IMR-90 (cell line): ENCODE measurements around the gene CD2AP. TPM values are rescaled to one million over a fixed set of nuclear protein-coding genes. Genes with fewer than 3 reads are reported as not detected.

Source experiments
- ATAC-seq: fragments of 200-7000 bp; cut with Tn5 transposase; 2 replicates; pipeline ENCODE4 v1.9.1; 2020; ENCODE audit warnings: low read depth, mild to moderate bottlenecking, moderate library complexity
- BruUV-seq: library from RNA; stranded (reverse); fragments of 400-500 nt; replicated peaks from 2 replicates; lab custom pipeline; 2021; lab: Mats Ljungman, UMichigan
- CTCF ChIA-PET: fragments of 300-600 bp; formaldehyde crosslinking; extraction: SDS; loops from one replicate; lab custom pipeline; 2021; ENCODE audit warnings: antibody characterized with exemption; lab: Yijun Ruan, JAX
- POLR2A ChIA-PET: fragments of 300-600 bp; sonication (Branson Sonifier 250); formaldehyde crosslinking; loops from one replicate; lab custom pipeline; 2022; ENCODE audit warnings: antibody characterized with exemption; ENCODE audit not compliant: unreplicated experiment; lab: Charles Lee
- DNase-seq: peaks from one replicate; pipeline ENCODE4 v3.0.0; 2013
- H2AFZ ChIP-seq: replicated peaks from 2 replicates; pipeline ENCODE3; 2013; ENCODE audit warnings: low read length, mild to moderate bottlenecking; ENCODE audit not compliant: poor library complexity
- H2AK5ac ChIP-seq: 2 replicates; pipeline ENCODE4 v1.6.1; 2013; ENCODE audit warnings: low read depth, low read length, inconsistent platforms
- H2AK9ac ChIP-seq: replicated peaks from 2 replicates; pipeline ENCODE3; 2013; ENCODE audit warnings: mild to moderate bottlenecking, low read depth, low read length, moderate library complexity; ENCODE audit not compliant: poor library complexity
- H2BK120ac ChIP-seq: 2 replicates; pipeline ENCODE4 v1.6.1; 2013; ENCODE audit warnings: low read depth, low read length, inconsistent platforms
- H2BK15ac ChIP-seq: 3 replicates; pipeline ENCODE4 v1.6.1; 2013; ENCODE audit warnings: low read depth, low read length, inconsistent platforms
- H2BK20ac ChIP-seq: 2 replicates; pipeline ENCODE4 v1.6.1; 2013; ENCODE audit warnings: low read depth, mild to moderate bottlenecking, inconsistent platforms, low read length, moderate library complexity
- H2BK5ac ChIP-seq: 2 replicates; pipeline ENCODE4 v1.6.1; 2013; ENCODE audit warnings: mild to moderate bottlenecking, low read depth, low read length, inconsistent platforms; ENCODE audit not compliant: poor library complexity, severe bottlenecking
- H3K14ac ChIP-seq: replicated peaks from 2 replicates; pipeline ENCODE4 v1.6.1; 2013; ENCODE audit warnings: low read depth, low read length, inconsistent platforms
- H3K18ac ChIP-seq: 2 replicates; pipeline ENCODE4 v1.6.1; 2013; ENCODE audit warnings: low read depth, low read length, control low read depth
- H3K23ac ChIP-seq: 2 replicates; pipeline ENCODE4 v1.6.1; 2013; ENCODE audit warnings: low read depth, low read length, inconsistent platforms
- H3K27ac ChIP-seq: 2 replicates; pipeline ENCODE4 v1.5.1; 2013; ENCODE audit warnings: mild to moderate bottlenecking, control low read depth, low read length; ENCODE audit not compliant: insufficient read depth
- H3K27me3 ChIP-seq: 2 replicates; pipeline ENCODE4 v1.6.1; 2013; ENCODE audit warnings: low read length; ENCODE audit not compliant: control insufficient read depth, insufficient read depth
- H3K36me3 ChIP-seq: 2 replicates; pipeline ENCODE4 v1.6.1; 2013; ENCODE audit warnings: low read length, mixed read lengths; ENCODE audit not compliant: control insufficient read depth, insufficient read depth
- H3K4ac ChIP-seq: 2 replicates; pipeline ENCODE4 v1.6.1; 2013; ENCODE audit warnings: low read depth, low read length, inconsistent platforms
- H3K4me1 ChIP-seq: 2 replicates; pipeline ENCODE4 v1.6.1; 2013; ENCODE audit warnings: low read length, mixed read lengths; ENCODE audit not compliant: control insufficient read depth, insufficient read depth
- H3K4me2 ChIP-seq: 2 replicates; pipeline ENCODE4 v1.6.1; 2013; ENCODE audit warnings: low read depth, mild to moderate bottlenecking, control low read depth, low read length, moderate library complexity
- H3K4me3 ChIP-seq: 2 replicates; pipeline ENCODE4 v1.5.1; 2013; ENCODE audit warnings: low read depth, mild to moderate bottlenecking, control low read depth, low read length, moderate library complexity; ENCODE audit not compliant: insufficient read depth
- H3K56ac ChIP-seq: 2 replicates; pipeline ENCODE4 v1.6.1; 2013; ENCODE audit warnings: low read length, inconsistent platforms; ENCODE audit not compliant: insufficient read depth; ENCODE audit errors: extremely low read depth
- H3K79me1 ChIP-seq, 2 experiments: 2 replicates each; pipeline ENCODE4 v1.6.1; 2013; ENCODE audit warnings: low read length in 2 of 2, inconsistent platforms in 1 of 2, low read depth in 1 of 2
- H3K9ac ChIP-seq: 2 replicates; pipeline ENCODE4 v1.6.1; 2013; ENCODE audit warnings: low read depth, low read length, control low read depth
- H3K9me1 ChIP-seq: 2 replicates; pipeline ENCODE4 v1.6.1; 2013; ENCODE audit warnings: low read length, inconsistent platforms; ENCODE audit not compliant: insufficient read depth
- H3K9me3 ChIP-seq: 2 replicates; pipeline ENCODE4 v1.6.1; 2013; ENCODE audit warnings: low read length; ENCODE audit not compliant: control insufficient read depth, insufficient read depth
- H4K20me1 ChIP-seq: 2 replicates; pipeline ENCODE4 v1.6.1; 2013; ENCODE audit warnings: low read length, inconsistent platforms; ENCODE audit not compliant: insufficient read depth
- H4K5ac ChIP-seq: 2 replicates; pipeline ENCODE4 v1.6.1; 2013; ENCODE audit warnings: mild to moderate bottlenecking, low read depth, low read length, control low read depth
- H4K8ac ChIP-seq, 2 experiments: 2 replicates each; pipeline ENCODE4 v1.6.1; 2013; ENCODE audit warnings: low read depth in 2 of 2, low read length in 2 of 2, control low read depth in 1 of 2, inconsistent platforms in 1 of 2
- H4K91ac ChIP-seq: 2 replicates; pipeline ENCODE4 v1.6.1; 2013; ENCODE audit warnings: low read depth, low read length, inconsistent platforms; ENCODE audit not compliant: insufficient read depth
- BHLHE40 ChIP-seq: fragments of 150-350 bp; IDR thresholded peaks from 2 replicates; pipeline ENCODE4 v1.6.1; 2016; ENCODE audit warnings: mild to moderate bottlenecking, low read depth, low read length
- CEBPB ChIP-seq: IDR thresholded peaks from 2 replicates; pipeline ENCODE4 v1.6.1; 2012; ENCODE audit warnings: low read depth, low read length, improper control_type of control experiment
- CTCF ChIP-seq: conservative IDR thresholded peaks from 2 replicates; pipeline ENCODE4 v1.5.1; 2012; ENCODE audit warnings: mild to moderate bottlenecking, low read depth, low read length, improper control_type of control experiment
- ELK1 ChIP-seq: fragments of 150-350 bp; IDR thresholded peaks from 2 replicates; pipeline ENCODE4 v1.6.1; 2016; ENCODE audit warnings: low read depth, mild to moderate bottlenecking, low read length, moderate library complexity, borderline replicate concordance
- FOS ChIP-seq: fragments of 150-350 bp; IDR thresholded peaks from 2 replicates; pipeline ENCODE4 v1.6.1; 2016; ENCODE audit warnings: low read depth, low read length
- MAFK ChIP-seq: IDR thresholded peaks from 2 replicates; pipeline ENCODE4 v1.6.1; 2012; ENCODE audit warnings: low read depth, low read length, improper control_type of control experiment
- MXI1 ChIP-seq: IDR thresholded peaks from 2 replicates; pipeline ENCODE4 v1.6.1; 2012; ENCODE audit warnings: low read depth, mild to moderate bottlenecking, low read length, moderate library complexity, borderline replicate concordance
- NFE2L2 ChIP-seq: fragments of 150-350 bp; IDR thresholded peaks from 2 replicates; pipeline ENCODE4 v1.6.1; 2016; ENCODE audit warnings: low read depth, mild to moderate bottlenecking, low read length
- POLR2A ChIP-seq: IDR thresholded peaks from 2 replicates; pipeline ENCODE4 v1.6.1; 2012; ENCODE audit warnings: mild to moderate bottlenecking, low read depth, low read length
- RAD21 ChIP-seq: IDR thresholded peaks from 2 replicates; pipeline ENCODE4 v1.6.1; 2012; ENCODE audit warnings: low read length, improper control_type of control experiment
- RCOR1 ChIP-seq: IDR thresholded peaks from 2 replicates; pipeline ENCODE4 v1.6.1; 2012; ENCODE audit warnings: mild to moderate bottlenecking, low read length, improper control_type of control experiment; ENCODE audit not compliant: insufficient replicate concordance
- USF2 ChIP-seq: fragments of 150-350 bp; IDR thresholded peaks from 2 replicates; pipeline ENCODE4 v1.6.1; 2017; ENCODE audit warnings: mild to moderate bottlenecking, antibody characterized with exemption, low read length, low read depth
- WGBS, 2 experiments: methylation state at CpG; one replicate each; pipeline versions ENCODE4 v1.1.5 to v1.1.7; 2013; ENCODE audit warnings: missing lambda C conversion rate in 2 of 2; ENCODE audit not compliant: insufficient read length in 1 of 2; ENCODE audit errors: extremely low coverage in 2 of 2; 5-methylcytosine and 5-hydroxymethylcytosine counted together
- dilution Hi-C: fragments of 300-500 bp; cut with HindIII; formaldehyde crosslinking; loops from one replicate; pipeline ENCODE4 v1.14.3; 2018; ENCODE audit warnings: low sequenced_read_pairs; ENCODE audit not compliant: unreplicated experiment
- in situ Hi-C: fragments of 300-500 bp; cut with MboI; formaldehyde crosslinking; loops from 3 replicates; pipeline ENCODE4 v1.14.3; 2019; ENCODE audit warnings: low sequenced_read_pairs, inconsistent platforms, mixed read lengths
- intact Hi-C: fragments of 100-400 bp; cut with micrococcal nuclease; formaldehyde crosslinking; loops from 2 replicates; pipeline ENCODE4 v1.10.0; 2022
- polyA plus RNA-seq, 3 experiments: library from polyadenylated mRNA; depleted of rRNA; stranded (reverse); fragments of >200 nt; gene quantifications; 2 replicates each; pipeline ENCODE4 v1.2.3, GENCODE V29; 2012; ENCODE audit warnings: low replicate concordance in 1 of 3
- total RNA-seq: library from RNA; depleted of rRNA; stranded (reverse); fragments of >200 nt; gene quantifications from 2 replicates; pipeline ENCODE4 v1.2.3, GENCODE V29; 2012

The CD2AP gene
- total and polyA plus RNA-seq, 2 of the 4 experiments (the other 2 are of a cell fraction), result 5.3 to 7.5 TPM

GRCh38 chr6:47651505-47651944, 173.9 kb downstream of the CD2AP start (continued):
- TF ChIP-seq RCOR1 (no peak), NFE2L2 (no peak), CEBPB (peak; percentile 79; the same call in 1 of the 2 replicates), RAD21 (no peak)

- Histone ChIP-seq H3K9me3 (no peaks in the 10 kb centered on the region), H3K23ac (no peak overlapping the region), H3K9ac (no peak overlapping the region), H2BK5ac (no peak overlapping the region), H3K27me3 (no peaks in the 10 kb centered on the region), H2AK5ac (no peak overlapping the region), H3K9me1 (no peaks in the 10 kb centered on the region), H3K4me2 (no peak overlapping the region), H3K4ac (no peak overlapping the region), H3K56ac (no peak overlapping the region), H3K4me1 (no peaks in the 10 kb centered on the region), H3K14ac (no peak overlapping the region), H2AFZ (no peak overlapping the region), H3K27ac (no peak overlapping the region), H3K4me3 (no peak overlapping the region), H3K18ac (no peak overlapping the region), H2AK9ac (no peak overlapping the region), H4K8ac (no peak overlapping the region), H4K20me1 (no peaks in the 10 kb centered on the region), H2BK20ac (no peak overlapping the region), H2BK120ac (no peak overlapping the region), H3K36me3 (no peaks in the 10 kb centered on the region), H2BK15ac (no peak overlapping the region), H4K91ac (no peak overlapping the region), H4K5ac (no peak overlapping the region), H3K79me1 (no peaks in the 10 kb centered on the region)
- DNase-seq (no peak), ATAC-seq (no peak)
- intact Hi-C loops (no loop called here), dilution Hi-C loops (no loop called here), in situ Hi-C loops (no loop called here)
- ChIA-PET POLR2A (no interaction called here), CTCF (no interaction called here)
- WGBS, 2 experiments, result 73% methylated on average over 4 of the region's 5 CpGs; no CpG with 5 or more reads in 1 of the 2 experiments
- TF ChIP-seq MAFK (no peak), FOS (no peak), RCOR1 (no peak), RAD21 (no peak), MXI1 (no peak), POLR2A (no peak), BHLHE40 (no peak), CTCF (no peak), USF2 (no peak), ELK1 (no peak)
- BruUV-seq, result no TSS peak
Observed at GRCh38 chr6:47653706-47654105, 176.1 kb downstream of the CD2AP start.
